Fibroblast of the conjunctiva (primary cell): ENCODE data around the gene ZFYVE28.
A peak's percentile ranks its signal among the peaks of the same experiment; 100 is the strongest.

ENCODE experiments used
- DNase-seq: peaks from one replicate; pipeline ENCODE4 v3.0.0-alpha.2; 2010; ENCODE audit warnings: low read depth

The ZFYVE28 gene

DNA sequence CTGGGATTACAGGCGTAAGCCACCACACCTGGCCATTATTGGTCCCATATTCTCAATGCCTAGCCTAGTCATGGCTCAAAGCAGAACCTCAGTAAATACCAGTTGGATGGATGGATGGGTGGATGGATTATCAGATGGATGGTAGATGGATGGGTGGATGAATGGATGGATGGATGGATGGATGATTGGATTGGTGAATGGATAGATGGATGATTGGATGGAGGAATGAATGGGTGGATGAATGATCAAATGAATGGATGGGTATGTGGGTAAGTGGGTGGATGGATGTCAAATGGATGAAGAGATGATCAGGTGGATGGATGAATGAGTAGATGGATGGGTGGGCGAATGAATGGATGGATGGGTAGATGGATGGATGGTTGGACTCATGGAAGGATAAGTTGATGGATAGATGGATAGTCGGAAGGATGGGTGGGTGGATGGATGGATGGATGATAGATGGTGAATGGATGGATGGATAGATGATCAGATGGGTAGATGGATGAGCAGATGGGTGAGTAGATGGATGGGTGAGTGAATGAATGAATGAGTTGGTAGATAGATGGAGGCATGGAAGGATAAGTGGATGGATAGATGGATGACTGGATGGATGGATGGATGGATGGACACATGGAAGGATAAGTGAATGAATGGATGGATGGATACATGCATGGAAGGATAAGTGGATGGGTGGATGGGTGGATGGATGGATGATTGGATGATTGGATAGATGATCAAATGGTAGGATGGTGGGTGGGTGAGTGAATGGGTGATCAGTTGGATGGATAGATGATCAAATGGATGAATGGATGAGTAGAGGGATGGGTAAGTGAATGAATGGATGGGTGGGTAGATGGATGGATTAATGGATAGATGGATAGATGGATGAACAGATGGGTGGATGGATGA, 28.5 kb upstream of the ZFYVE28 start:
- no peak for DNase-seq

DNA sequence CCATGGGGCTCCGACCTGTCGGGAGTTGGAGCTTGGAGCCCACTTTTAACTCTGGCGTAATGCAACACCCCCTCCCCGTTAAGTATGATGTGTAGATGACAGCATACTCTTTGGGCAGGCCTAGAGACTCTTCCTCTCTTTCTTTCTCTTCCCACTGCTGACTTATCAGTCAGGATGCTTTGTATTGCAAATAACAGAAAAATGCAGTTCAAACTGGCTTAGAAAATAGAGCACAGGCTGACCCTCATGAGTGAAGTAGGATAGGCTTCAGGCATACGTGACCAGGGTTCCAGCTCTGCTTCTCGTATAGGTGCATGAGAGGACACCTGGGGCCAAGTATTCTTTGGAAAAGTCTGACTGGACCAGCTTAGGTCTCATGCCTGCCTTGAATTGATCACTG, 27.1 kb upstream of the ZFYVE28 start:
- no peak for DNase-seq

DNA sequence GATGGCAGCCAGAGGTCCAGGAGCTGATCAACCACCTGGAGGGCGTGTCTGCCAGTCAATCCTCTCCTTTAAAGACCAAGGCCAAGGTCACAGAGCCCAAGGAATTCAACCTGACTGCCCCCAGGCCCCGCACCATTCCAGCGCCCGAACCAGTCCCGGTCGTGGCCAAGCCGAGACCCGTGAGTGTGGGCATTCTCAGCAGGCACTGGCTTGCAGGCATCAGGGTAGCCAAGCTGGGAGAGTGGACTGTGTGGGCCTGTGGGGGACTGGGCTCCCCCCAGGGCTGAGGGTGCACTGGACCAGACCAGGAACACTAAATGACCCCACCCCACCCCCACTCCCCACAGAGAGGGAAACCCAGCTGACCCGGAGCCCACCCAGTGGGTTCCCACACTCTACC, 26.7 kb upstream of the ZFYVE28 start:
- DNase-seq, result no peak

DNA sequence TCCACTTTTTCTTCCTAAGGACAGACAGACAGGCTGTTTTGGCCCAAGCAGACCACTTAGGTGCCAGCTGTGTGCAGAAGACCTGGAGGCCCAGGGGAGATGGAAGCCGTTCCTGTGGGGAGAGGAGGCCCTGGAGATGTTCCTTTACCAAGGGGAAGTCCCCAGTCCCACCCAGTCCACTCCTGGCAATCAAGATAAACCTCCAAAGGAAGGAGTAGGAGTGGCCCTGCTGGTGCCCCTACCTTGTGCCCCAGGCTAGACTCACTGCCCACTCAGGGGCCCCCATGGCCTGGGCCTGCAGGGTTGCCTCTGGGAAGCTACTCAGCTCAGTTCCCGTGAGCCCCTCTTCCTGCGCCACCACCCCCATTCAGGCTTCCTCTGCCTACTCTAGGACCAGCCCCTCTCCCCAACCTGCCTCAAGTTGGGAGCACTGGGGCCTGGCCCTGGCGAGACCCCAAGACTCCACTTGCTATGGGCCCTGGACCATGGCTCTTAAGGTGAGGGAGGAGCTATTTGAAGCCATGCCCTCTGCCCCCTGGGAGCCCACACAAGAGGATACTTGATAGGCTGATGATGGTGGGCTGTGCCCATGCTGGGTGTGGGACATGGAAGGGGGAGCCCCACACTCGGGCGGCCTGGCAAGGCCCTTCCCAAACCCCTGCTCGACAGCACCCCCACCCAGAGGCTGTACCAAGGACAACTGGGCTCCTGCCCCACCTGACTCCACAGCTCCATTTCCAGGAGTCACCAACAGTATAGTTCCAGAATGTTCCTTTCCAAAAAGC, 25.7 kb upstream of the ZFYVE28 start:
- no peak for DNase-seq

DNA sequence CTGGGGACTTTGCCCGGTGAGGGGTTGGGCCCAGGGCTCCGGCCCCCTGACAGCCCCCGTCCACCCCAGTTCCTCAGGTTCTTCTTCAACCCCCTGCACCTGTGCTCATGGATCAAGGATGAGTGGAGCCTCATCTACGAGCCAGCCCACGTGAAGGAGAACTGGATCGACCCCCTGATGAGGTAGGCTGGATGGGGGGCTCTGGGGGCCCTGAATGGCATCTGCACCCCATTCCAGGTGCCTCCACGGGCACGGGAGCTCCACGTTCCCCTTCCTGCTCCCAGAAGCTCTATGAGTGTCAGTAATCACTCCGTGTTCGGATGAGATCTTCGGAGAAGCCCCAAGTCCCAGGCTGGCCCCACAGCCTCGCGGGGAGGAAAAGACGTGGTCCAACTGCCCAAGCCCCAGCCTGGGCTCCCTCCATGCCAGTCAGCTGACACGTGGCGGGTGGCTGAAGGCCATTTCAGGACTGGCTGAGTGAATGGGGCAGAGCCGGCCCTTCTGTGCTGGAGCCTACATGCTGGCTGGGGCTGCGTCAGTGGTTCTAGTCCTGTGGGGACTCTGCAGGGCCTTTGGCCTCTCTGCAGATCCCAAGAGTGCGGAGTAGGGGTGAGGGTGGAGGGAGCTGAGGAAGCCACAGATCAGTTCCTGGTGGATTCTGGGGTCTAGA, 24.8 kb upstream of the ZFYVE28 start:
- DNase-seq, result no peak

DNA sequence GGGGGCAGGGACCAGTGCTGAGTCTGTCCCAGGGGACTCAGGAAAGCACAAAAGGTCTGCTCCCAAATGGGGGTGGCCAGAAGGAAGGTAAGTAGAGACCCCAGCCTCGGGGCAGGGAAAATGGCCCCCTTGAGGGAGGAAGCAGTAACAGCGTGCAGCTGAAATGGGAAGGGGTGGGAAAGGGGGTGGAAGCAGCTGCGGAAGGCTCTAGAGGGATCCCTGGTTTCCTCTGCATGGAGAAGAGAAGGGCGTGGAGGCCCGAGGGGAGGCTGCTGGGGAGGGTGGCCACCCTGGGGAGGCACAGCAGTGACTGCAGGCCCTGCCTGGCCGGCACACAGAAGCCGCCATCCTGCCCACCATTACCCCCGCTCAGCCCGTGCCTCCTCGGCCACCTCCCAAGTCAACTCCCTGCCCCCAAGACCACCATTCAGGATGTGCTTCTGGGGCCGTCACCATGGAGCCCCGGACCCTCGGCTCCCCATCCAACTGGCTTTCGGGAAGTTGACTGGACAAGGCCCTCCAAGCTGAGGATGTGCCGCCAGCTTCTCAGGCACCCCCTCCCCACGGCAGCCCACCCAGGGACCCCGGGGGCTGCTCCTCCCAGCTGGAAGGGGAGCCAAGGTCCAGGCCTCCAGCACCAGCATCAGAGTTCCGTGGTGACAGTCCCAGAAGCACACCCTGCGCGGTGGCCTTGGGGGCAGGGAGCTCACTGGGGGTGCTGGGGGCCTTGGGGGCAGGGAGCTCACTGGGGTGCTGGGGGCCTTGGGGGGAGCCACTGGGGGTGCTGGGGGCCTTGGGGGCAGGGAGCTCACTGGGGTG, 23.9 kb upstream of the ZFYVE28 start:
- no peak for DNase-seq

DNA sequence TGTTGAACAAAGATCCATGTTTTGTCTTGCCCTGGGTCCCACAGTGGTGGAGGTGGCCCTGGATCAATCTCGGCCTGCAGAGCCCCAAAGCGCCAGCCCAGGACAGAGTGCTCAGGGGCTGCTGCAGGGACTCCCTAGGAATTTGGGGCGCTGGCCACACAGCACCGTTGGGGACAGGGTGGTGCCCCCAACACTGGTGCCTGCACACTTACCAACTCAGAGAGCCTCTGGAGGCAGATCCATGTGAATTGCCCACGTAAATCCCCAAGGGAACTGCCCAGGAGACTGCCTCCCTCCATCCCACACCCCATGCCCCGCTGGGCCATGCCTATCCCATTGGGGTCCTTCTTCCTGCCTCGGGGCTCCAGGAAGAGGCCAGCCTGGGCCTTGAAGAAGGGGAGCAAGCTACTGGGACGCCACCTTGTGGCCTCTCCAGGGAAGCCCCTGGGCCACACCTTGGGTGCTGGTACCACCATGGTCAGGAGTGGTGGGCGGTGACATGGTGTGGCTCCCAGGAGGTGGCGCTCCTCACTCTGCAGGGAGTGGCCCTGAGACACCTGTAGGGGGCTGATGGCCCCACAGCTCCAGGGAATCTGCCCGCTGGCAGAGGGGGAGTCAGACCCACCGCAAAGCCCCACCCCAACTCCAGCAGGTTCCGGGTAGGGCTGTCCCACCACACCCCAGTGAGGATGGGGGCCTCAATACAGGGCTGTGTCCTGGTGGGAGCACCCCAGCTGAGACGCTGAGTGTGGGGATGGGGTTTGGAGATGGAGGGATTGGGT, 23.1 kb upstream of the ZFYVE28 start:
- DNase-seq, result peak; percentile 21

DNA sequence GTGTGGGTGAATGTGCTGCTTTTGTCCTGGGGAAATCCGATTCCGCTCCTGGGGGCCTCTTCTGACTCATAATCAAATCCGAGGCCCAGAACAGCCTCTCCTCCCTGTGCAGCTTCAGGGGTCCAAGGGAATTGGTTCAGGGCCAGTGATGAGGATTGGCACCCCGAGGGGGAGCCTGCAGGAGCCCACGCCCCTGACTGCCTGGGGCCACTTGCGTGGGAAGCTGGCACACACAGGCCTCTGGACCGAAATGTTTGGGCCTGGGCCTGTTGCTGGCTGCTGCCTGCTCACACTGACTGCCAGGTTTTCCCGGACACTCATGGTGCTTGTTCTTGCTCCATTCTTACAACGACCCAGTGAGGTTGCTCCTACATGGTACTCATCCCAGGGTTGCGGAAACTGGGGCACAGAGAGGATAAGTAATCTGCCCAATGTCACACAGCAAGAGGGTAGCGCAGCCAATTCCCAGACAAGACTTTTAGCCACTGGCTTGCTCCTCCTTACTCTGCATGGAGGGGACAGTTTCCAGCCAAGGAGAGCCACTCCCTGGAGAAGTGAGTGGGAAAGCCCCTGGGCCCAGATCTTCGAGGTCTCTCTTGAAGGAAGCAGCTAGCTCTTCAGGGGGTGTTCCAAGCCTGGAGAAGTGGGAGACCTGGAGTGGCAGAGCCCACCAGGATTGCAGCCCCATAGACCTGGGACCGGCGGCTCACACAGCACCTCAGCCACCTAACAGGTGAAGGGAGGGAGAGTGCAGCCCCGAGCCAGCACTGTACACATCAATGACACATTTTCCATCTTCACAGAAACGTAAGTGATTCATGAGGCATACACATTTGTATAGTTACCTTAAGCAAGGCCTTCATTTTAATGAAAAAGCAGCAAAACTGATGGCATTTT, 20.6 kb upstream of the ZFYVE28 start:
- no peak for DNase-seq

DNA sequence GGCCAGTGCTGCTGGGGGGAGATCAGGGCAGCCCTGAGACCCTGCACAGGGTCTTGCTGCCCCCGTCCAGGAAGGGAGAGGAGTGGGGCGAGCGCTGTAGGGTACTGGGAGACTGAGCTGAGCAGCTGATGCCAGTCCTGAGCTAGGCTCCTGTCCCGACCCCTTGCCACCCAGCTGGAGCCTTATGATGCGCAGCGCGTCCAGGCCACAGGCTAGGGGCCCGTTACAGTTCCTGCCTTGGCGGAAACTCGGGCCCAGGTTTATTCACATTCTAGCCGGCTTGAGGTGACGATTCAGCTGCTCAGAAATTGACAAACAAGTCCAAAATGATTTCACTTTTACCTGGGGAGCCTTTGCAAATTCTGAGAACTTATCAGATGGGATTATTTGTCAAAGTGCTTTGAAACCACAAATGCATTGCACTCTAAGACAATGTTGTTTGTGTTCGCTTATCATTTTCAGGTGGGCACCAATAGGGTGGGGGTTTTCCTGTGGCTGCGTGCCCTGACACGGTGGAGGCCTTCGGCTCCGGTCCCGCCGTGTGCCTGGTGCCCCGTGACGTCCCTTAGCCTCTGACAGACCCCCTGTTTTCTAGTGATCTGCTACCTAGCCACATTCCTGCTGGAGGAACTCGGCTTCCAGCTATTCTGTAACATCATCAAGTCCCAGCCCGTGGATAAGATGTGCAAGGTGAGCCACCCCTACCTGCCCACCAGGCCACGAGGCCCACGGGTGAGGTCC, 19.2 kb upstream of the ZFYVE28 start:
- no peak for DNase-seq

DNA sequence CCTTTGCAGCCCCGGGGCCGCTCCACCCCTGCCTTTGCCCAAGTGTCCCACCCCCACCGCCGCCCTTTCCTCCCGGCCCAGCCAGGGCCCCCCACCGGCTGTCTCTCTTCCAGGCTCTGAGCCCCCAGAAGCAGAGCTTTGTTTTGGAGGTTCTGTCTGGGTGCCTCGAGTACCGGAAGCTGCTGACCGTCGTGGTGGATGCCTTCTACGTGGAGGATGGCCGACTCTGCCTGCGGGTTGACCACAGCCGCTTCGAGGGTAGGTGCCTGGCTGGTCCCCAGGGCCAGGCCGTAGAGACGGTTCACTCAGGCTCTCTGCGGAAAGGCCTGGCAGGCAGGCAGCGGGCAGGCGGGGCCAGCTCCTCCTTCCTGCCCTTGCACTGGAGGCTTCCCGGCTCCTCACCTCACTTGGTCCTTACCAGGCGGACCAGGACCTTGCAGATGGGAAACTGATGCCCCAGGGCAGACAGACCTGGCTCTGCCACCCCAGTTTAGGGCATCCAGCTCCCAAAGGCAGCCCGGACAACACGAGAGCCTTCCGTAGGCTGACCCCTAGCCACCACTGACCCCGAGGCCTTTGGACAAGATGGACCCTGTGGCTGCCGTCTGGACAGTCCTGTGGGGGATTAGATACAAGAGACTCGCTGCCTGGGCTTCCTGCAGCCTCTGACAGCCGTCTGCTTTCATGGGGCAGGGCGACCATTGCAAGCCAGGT, 18.5 kb upstream of the ZFYVE28 start:
- no peak for DNase-seq

DNA sequence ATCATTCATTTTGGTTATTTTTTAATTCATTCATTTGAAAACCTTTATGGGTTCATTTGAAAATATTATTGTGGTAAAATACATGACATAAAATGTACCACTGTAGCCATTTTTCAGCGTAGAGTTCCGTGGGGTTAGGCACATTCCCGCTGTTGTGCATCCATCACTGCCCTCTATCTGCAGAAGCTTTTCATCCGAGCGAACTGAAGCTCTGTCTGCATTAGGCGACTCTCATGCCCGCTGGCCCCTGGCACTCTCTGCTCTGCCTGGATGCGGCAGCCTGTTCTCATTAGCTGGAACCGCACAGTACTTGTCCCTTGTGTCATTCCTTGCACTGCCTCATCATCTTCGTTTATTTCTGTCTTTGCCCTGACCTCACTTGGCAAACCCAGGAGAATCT, 17.9 kb upstream of the ZFYVE28 start:
- no peak for DNase-seq

DNA sequence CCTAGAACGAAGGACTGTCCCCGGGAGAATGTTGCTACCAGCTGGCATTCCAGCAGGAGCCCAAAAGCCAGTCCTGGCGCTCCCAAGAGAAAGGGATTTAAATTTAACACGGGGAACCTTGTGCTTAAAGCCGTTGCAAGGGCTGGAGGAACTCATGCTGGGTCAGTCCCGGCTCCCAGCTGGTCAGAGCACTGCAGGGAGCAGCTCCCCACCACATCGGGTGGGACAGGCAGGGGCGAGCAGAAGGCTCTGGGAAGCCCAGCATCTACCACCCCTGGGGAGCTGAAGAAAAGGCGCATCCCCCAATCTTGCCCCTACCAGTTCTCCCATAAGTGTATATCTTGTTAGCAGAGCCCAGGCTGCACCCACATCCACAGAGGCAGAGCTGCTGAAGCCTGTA, 16.0 kb upstream of the ZFYVE28 start:
- DNase-seq, result no peak

DNA sequence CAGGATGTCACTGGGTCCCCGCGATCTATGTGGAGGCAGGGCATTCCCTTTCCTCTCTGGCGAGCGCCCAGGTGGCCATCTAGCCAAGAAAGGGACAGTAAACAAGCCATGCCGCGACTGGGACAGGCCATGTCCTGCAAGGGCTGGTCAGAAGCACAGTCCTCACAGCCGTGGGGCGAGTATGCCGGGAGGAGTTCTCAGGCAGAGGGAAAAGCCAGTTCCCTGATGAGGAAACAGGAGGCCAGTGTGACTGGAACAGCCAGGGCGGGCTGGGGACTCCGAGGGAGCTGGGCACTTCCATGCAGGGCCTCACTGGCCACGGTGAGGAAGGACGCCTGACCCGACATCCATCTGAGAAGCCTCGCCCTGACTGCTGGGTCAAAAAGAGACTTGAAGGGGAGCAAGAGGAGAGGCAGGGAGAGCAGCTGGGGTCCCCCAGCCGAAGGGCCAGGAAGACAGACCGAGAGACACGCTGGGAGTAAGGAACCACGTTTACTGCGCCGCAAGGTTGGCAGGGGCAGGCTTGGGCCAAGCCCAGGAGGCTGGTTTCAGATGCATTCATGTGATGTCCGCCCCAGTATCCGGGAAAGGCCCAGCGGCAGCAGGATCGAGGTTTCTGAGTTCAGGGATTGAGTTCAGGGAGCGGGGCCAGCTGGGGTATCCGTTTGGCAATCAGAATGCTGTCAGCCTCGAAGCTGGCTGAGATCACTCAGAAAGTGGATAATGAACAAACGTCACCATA, 15.3 kb upstream of the ZFYVE28 start:
- no peak for DNase-seq

DNA sequence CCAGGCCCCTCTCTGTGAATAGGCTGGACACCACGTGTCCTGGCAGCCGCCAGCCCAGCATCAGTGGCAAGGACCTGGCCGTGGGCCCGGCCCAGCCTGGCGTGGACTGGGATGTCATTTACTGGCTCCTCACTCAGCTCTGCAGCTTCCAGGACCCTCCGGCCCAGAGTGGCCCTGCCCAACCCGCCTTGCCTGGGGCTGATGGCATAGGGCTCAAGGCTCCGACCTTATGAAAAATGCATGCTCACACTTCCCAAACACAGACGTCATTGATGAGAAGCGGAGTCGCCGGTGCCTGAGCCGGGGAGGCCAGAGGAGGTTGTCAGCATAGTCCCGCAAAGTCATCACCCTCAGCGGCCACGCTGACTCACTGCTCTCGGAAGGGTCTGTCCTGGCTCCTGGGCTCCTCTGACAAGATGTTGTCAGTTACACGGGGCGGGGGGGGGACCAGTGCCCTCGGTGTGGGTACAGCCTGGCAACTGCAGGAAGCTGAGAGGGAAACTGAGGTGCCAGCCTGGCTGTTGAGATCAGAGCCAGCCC, 14.6 kb upstream of the ZFYVE28 start:
- DNase-seq, result no peak

DNA sequence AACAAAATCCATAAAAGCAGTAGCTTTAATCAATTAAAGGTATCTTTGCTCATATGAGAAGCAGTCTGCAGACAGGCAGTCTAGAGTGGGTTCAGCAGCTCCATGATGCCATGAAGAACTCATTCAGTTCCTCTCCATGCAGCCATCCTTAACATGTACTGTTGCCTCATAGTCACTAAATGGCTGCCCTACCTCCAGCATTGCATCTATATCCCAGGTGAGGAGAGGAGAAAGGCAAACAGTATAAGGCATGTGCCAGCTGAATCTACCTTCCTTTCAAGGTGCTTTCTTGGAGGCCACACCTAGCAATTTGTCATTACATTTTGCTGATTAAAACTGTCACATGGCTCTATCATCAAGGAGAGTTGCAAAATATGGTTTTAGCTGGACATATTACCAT, 13.6 kb upstream of the ZFYVE28 start:
- no peak for DNase-seq

DNA sequence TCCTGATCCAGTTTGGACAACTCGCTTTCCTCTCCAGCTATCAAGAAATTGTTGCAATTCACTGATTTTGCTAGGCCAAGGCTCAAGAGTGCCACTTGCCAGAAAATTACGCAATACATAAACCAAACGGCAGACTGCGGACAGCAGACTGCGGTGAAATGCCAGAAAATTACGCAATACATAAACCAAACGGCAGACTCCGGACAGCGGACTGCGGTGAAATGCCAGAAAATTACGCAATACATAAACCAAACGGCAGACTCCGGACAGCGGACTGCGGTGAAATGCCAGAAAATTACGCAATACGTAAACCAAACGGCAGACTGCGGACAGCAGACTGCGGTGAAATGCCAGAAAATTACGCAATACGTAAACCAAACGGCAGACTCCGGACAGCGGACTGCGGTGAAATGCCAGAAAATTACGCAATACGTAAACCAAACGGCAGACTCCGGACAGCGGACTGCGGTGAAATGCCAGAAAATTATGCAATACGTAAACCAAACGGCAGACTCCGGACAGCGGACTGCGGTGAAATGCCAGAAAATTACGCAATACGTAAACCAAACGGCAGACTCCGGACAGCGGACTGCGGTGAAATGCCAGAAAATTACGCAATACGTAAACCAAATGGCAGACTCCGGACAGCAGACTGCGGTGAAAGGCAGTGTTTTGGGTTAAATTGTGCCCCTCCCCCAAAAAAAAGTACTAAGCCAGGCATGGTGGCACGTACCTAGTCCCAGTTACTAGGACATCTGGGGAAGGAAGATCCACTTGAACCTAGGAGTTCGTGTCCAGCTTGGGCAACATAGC, 11.7 kb upstream of the ZFYVE28 start:
- DNase-seq, result peak; percentile 16
